Measurements from ENCODE around the gene TMEM44.
A peak's percentile ranks its signal among the peaks of the same experiment; 100 is the strongest.
"Not testable (repeated sequence)": the region's sequence is repeated elsewhere in the genome, so short reads cannot be mapped to it uniquely, and the experiment has no call there.

The TMEM44 gene

GRCh38 chr3:194556086-194557056 lies 76.8 kb downstream of the TMEM44 start:
- CTCF ChIA-PET: interaction anchor here (1.6 kb wide), 1 partner anchor 84 kb away, joined by 6 read pairs; no protein-coding TSS in a partner anchor
- DNase-seq: peak; percentile 36
- Mint-ChIP-seq H3K36me3 (no peaks in the 10 kb centered on the region), H3K27ac (peak overlapping the region; percentile 39), H3K27me3 (peaks cover 8% of the 10 kb centered on the region), H3K4me1 (peaks cover 7% of the 10 kb centered on the region), H3K9me3 (no peaks in the 10 kb centered on the region), H3K4me3 (peak overlapping the region; percentile 65)

GRCh38 chr3:194555175-194556062 lies 77.8 kb downstream of the TMEM44 start:
- Mint-ChIP-seq H3K9me3 (no peaks in the 10 kb centered on the region), H3K27ac (no peak overlapping the region), H3K4me1 (peaks cover 7% of the 10 kb centered on the region), H3K27me3 (peaks cover 5% of the 10 kb centered on the region), H3K36me3 (no peaks in the 10 kb centered on the region), H3K4me3 (no peak overlapping the region)
- no peak for DNase-seq
- CTCF ChIA-PET: interaction anchor here (1.6 kb wide), 1 partner anchor 83 kb away, joined by 6 read pairs; no protein-coding TSS in a partner anchor

- CTCF ChIA-PET: no interaction called here
- H3K27ac Mint-ChIP-seq: no peak overlapping the region
- H3K27me3 Mint-ChIP-seq: no peaks in the 10 kb centered on the region
- no peaks in the 10 kb centered on the region for H3K9me3 Mint-ChIP-seq
- no peak overlapping the region for H3K4me3 Mint-ChIP-seq
- H3K36me3 Mint-ChIP-seq: no peaks in the 10 kb centered on the region
- no peak for DNase-seq
- H3K4me1 Mint-ChIP-seq: peaks cover 7% of the 10 kb centered on the region
Observed at GRCh38 chr3:194554473-194555123, 78.6 kb downstream of the TMEM44 start.

GRCh38 chr3:194552327-194552949 lies 80.8 kb downstream of the TMEM44 start:
- H3K27ac Mint-ChIP-seq: no peak overlapping the region
- H3K9me3 Mint-ChIP-seq: peaks cover under 1% of the 10 kb centered on the region
- CTCF ChIA-PET: interaction anchor here (0.6 kb wide), 1 partner anchor 150 kb away, joined by 3 read pairs; no protein-coding TSS in a partner anchor
- no peaks in the 10 kb centered on the region for H3K27me3 Mint-ChIP-seq
- no peak overlapping the region for H3K4me3 Mint-ChIP-seq
- peaks cover 7% of the 10 kb centered on the region for H3K4me1 Mint-ChIP-seq
- no peaks in the 10 kb centered on the region for H3K36me3 Mint-ChIP-seq
- DNase-seq: no peak

GRCh38 chr3:194549853-194550252 lies 83.4 kb downstream of the TMEM44 start:
- no peaks in the 10 kb centered on the region for H3K36me3 Mint-ChIP-seq
- H3K4me3 Mint-ChIP-seq: no peak overlapping the region
- CTCF ChIA-PET: no interaction called here
- no peaks in the 10 kb centered on the region for H3K4me1 Mint-ChIP-seq
- no peak for DNase-seq
- H3K27me3 Mint-ChIP-seq: peaks cover 4% of the 10 kb centered on the region
- H3K27ac Mint-ChIP-seq: no peak overlapping the region
- H3K9me3 Mint-ChIP-seq: peaks cover 4% of the 10 kb centered on the region

GRCh38 chr3:194548346-194549321 lies 84.6 kb downstream of the TMEM44 start:
- H3K4me3 Mint-ChIP-seq: no peak overlapping the region

GRCh38 chr3:194547042-194547441 lies 86.2 kb downstream of the TMEM44 start:
- Mint-ChIP-seq H3K4me1 (no peaks in the 10 kb centered on the region), H3K36me3 (no peaks in the 10 kb centered on the region), H3K4me3 (no peak overlapping the region), H3K9me3 (peaks cover 4% of the 10 kb centered on the region), H3K27me3 (peaks cover 4% of the 10 kb centered on the region), H3K27ac (no peak overlapping the region)
- no peak for DNase-seq
- CTCF ChIA-PET: no interaction called here

More at GRCh38 chr3:194548346-194549321, 84.6 kb downstream of the TMEM44 start:
- no peak for DNase-seq
- CTCF ChIA-PET: no interaction called here
- Mint-ChIP-seq H3K27me3 (peaks cover 4% of the 10 kb centered on the region), H3K27ac (no peak overlapping the region), H3K9me3 (peaks cover 4% of the 10 kb centered on the region), H3K36me3 (no peaks in the 10 kb centered on the region), H3K4me1 (no peaks in the 10 kb centered on the region)

GRCh38 chr3:194545538-194545937 lies 87.7 kb downstream of the TMEM44 start:
- H3K4me1 Mint-ChIP-seq, H3K36me3 Mint-ChIP-seq, H3K27me3 Mint-ChIP-seq, H3K9me3 Mint-ChIP-seq, H3K4me3 Mint-ChIP-seq, DNase-seq, CTCF ChIA-PET, H3K27ac Mint-ChIP-seq: not testable (repeated sequence)

GRCh38 chr3:194543550-194543949 lies 89.7 kb downstream of the TMEM44 start:
- no peak overlapping the region for H3K27ac Mint-ChIP-seq
- peaks cover 4% of the 10 kb centered on the region for H3K9me3 Mint-ChIP-seq
- DNase-seq: no peak
- H3K27me3 Mint-ChIP-seq: peaks cover 4% of the 10 kb centered on the region
- H3K36me3 Mint-ChIP-seq: no peaks in the 10 kb centered on the region
- peaks cover 10% of the 10 kb centered on the region for H3K4me1 Mint-ChIP-seq
- no peak overlapping the region for H3K4me3 Mint-ChIP-seq
- CTCF ChIA-PET: no interaction called here

GRCh38 chr3:194541483-194541882 lies 91.7 kb downstream of the TMEM44 start:
- no peaks in the 10 kb centered on the region for H3K36me3 Mint-ChIP-seq
- peaks cover 4% of the 10 kb centered on the region for H3K27me3 Mint-ChIP-seq
- H3K4me3 Mint-ChIP-seq: no peak overlapping the region
- DNase-seq: no peak
- no peak overlapping the region for H3K27ac Mint-ChIP-seq
- H3K9me3 Mint-ChIP-seq: no peaks in the 10 kb centered on the region
- CTCF ChIA-PET: no interaction called here
- peaks cover 10% of the 10 kb centered on the region for H3K4me1 Mint-ChIP-seq

GRCh38 chr3:194540274-194540905 lies 92.8 kb downstream of the TMEM44 start:
- peaks cover 10% of the 10 kb centered on the region for H3K4me1 Mint-ChIP-seq
- H3K36me3 Mint-ChIP-seq: no peaks in the 10 kb centered on the region
- H3K27me3 Mint-ChIP-seq: no peaks in the 10 kb centered on the region
- H3K9me3 Mint-ChIP-seq: no peaks in the 10 kb centered on the region
- H3K27ac Mint-ChIP-seq: peak overlapping the region; percentile 53
- peak; percentile 31 for DNase-seq
- no peak overlapping the region for H3K4me3 Mint-ChIP-seq
- CTCF ChIA-PET: no interaction called here

GRCh38 chr3:194539498-194539897 lies 93.7 kb downstream of the TMEM44 start:
- CTCF ChIA-PET: no interaction called here
- H3K27ac Mint-ChIP-seq: no peak overlapping the region
- H3K9me3 Mint-ChIP-seq: peaks cover 5% of the 10 kb centered on the region
- H3K27me3 Mint-ChIP-seq: no peaks in the 10 kb centered on the region
- H3K4me1 Mint-ChIP-seq: peaks cover 10% of the 10 kb centered on the region
- no peak for DNase-seq
- H3K36me3 Mint-ChIP-seq: no peaks in the 10 kb centered on the region
- no peak overlapping the region for H3K4me3 Mint-ChIP-seq
